GM20000 (cell line): Measurements from ENCODE around the gene ROM1.

Experiments
- DNase-seq: peaks from one replicate; pipeline ENCODE4 v3.0.0; 2012; ENCODE audit warnings: low spot score
- CTCF ChIP-seq: IDR thresholded peaks from 2 replicates; pipeline ENCODE4 v1.5.1; 2012; ENCODE audit warnings: mild to moderate bottlenecking, control low read depth; ENCODE audit errors: extremely low read depth, missing control alignments

Gene ROM1

DNA sequence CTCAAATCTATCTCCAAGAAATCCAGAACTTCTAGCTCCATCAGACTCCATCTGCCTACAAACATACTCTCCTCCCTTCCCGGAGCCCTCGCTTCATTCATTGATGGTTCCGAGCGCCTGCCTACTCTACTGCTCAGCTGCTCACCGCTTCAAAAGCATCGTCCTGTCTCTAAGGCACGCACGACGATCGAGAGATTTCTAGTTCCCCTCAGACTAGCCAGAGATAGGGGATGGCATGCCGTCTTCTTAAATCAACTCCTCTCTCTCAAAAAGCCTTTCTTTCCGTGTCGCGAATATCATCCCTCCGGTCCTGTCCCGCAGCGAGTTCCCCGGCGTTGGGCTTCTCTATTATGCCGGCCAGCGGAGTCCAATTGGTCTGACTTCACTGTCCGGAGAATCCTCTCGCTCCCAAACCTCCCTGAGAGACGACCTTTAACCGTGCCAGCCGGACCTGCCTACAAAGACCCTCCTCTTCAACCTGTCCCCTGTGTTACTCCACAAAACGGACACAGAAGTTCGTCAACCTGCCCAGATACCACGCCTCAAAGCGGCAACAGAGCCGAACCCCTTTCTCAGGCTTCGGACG is 40.0 kb upstream of the ROM1 start:
- no peak for DNase-seq
- no peak for TF ChIP-seq CTCF

GRCh38 chr11:62573592-62574362 is 39.3 kb upstream of the ROM1 start, which contains the start of gene EEF1G:
EEF1G (minus strand) TSS chr11:62573891; CDS start chr11:62573842, 49 bp downstream.
- DNase-seq, result peak; percentile 95
- TF ChIP-seq CTCF, result no peak

- TF ChIP-seq CTCF, result no peak
- DNase-seq, result no peak
These were observed 38.5 kb upstream of the ROM1 start for GRCh38 chr11:62574363-62575071.

- TF ChIP-seq CTCF, result no peak
- no peak for DNase-seq
These were observed 37.9 kb upstream of the ROM1 start for GRCh38 chr11:62575156-62575555.

GRCh38 chr11:62575837-62576236 is 37.2 kb upstream of the ROM1 start:
- no peak for DNase-seq
- TF ChIP-seq CTCF, result no peak

DNA sequence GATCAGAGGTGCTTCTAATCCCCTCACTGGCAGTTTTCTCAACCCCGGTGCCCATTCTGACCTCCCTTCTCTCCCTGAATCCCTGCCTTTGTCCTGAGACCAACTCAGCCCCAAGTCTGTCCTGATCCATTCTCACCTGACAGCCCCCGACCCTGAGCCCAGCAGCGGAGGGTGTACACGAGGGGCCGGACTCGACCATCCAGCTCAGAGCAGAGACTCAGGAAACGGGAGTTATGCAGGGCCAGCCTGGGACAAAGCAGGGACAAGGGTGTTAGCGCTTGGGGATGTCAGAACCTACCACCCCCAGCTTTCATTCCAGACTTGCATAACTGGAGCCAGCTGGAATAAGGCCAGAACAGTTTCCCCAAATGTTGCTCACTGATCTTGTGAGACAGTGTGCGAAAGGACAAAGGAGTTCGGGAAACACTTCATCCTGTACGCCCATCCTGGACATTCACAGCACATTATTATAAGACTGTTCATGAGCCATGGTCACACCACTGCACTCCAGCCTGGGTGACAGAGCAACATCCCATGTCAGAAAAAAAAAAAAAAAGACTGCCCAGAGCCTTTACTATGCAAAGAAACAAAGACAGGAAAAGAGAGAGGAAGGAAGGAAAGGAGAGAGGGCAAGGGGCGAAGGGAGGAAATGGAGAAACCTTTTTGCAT is 35.9 kb upstream of the ROM1 start:
- TF ChIP-seq CTCF, result no peak
- DNase-seq, result no peak
